ENCODE data around the gene CD1B.

- TF ChIP-seq CTCF (IDR thresholded peaks at IDR 0.05) (no peak), ZFX (IDR thresholded peaks at IDR 0.05; ENCODE audit: borderline replicate concordance) (no peak)
Observed at GRCh38 chr1:158331106-158331425, 265 bp downstream of the CD1B start.
